NCI-H2029 treated with DMSO at 0.1 percent for 48 hours (cell line): ENCODE data around the gene UBE2C.
A peak's percentile ranks its signal among the peaks of the same experiment; 100 is the strongest.

Source experiments
- DNase-seq: peaks from one replicate; lab custom pipeline; 2025; lab: John Stamatoyannopoulos, UW

UBE2C gene

GRCh38 chr20:45859916-45860315, 47.5 kb downstream of the UBE2C start:
- no peak for DNase-seq

- no peak for DNase-seq
Observed at GRCh38 chr20:45860560-45861220, 48.2 kb downstream of the UBE2C start.

DNA sequence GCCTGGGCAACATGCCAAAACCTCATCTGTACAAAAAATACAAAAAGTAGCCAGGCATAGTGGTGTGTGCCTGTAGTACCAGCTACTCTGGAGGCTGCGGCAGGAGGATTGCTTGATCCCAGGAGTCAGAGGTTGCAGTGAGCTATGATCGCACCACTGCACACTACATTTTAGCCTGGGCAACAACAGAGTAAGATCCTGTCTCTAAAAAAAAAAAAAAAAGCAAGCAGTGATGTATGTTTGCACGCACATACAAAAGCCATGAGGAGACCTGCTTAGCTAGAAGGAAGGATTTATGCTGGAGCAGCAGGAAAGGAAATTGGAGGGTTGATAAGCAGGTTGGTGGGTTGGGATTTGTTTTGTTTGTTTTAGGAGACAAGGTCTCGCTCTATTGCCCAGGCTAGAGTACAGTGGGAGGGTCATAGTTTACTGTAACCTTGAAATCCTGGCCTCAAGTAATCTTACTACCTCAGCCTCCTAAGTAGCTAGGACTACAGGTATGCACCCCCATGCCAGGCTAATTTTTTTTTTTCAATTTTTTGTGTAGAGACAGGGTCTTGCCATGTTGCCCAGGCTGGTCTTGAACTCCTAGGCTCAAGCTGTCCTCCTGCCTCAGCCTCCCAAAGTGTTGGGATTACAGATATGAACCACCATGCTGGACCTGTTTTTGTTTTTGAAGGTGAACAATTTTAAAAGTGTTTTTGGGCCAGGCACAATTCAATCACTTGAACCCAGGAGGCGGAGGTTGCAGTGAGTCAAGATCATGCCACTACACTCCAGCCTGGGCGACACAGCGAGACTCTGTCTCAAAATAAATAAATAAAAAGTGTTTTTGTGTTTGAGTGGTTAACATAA, 49.0 kb downstream of the UBE2C start:
- DNase-seq, result peak; percentile 72

GRCh38 chr20:45863543-45864470, 51.4 kb downstream of the UBE2C start:
- peak; percentile 47 for DNase-seq

DNA sequence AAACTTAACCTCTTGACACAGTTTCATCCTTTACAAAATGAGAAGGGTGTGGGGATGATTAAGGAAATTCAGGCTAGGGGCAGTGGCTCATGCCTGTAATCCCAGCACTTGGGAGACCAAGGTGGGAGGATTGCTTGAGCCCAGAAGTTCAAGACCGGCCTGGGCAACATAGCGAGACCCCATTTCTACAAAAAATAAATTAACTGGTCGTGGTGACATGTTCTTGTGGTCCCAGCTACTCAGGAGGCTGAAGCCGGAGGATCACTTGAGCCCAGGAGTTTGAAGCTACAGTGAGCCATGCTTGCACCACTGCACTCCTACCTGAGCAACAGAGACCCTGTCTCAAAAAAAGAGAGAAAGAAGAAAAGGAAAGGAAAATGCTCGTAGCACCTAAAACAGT, 54.0 kb downstream of the UBE2C start:
- no peak for DNase-seq
